B cell (primary cell): Measurements from ENCODE around the gene C16orf54. TPM values are rescaled to one million over a fixed set of nuclear protein-coding genes. Genes with fewer than 3 reads are reported as not detected.
"Not testable (repeated sequence)": the region's sequence is repeated elsewhere in the genome, so short reads cannot be mapped to it uniquely, and the experiment has no call there.

Experiments used
- ATAC-seq: fragments of 200-7000 bp; cut with Tn5 transposase; one replicate; pipeline ENCODE4 v1.10.0; 2021; ENCODE audit warnings: low read depth, mild to moderate bottlenecking, moderate number of reproducible peaks, moderate library complexity
- CTCF ChIA-PET: fragments of 350-600 bp; sonication (Branson Sonifier 250); formaldehyde crosslinking; loops from one replicate; lab custom pipeline; 2021; ENCODE audit warnings: antibody characterized with exemption, inconsistent platforms; lab: Charles Lee
- POLR2A ChIA-PET: fragments of 350-600 bp; sonication (Branson Sonifier 250); formaldehyde crosslinking; loops from one replicate; lab custom pipeline; 2021; ENCODE audit warnings: antibody characterized with exemption; lab: Charles Lee
- DNase-seq: peaks from one replicate; pipeline ENCODE4 v3.0.0; 2013
- H2AFZ ChIP-seq: 2 replicates; pipeline ENCODE4 v1.6.1; 2012; ENCODE audit warnings: mild to moderate bottlenecking, low read depth, low read length; ENCODE audit not compliant: insufficient read depth, poor library complexity, severe bottlenecking
- H3K27ac ChIP-seq, 2 donors: 1 replicate in 1 of 2; 2 replicates in 1 of 2; pipeline ENCODE4 v1.5.1; 2012 to 2013; ENCODE audit warnings: low read length in 2 of 2, mild to moderate bottlenecking in 2 of 2, moderate library complexity in 1 of 2
- H3K27me3 ChIP-seq, 4 experiments: fragments of 200-600 bp in 1 of 4; sonication (generic) in 1 of 4; replicated peaks in 1 of 4; 1 replicate in 2 of 4; 2 replicates in 2 of 4; pipeline versions ENCODE4 v1.6.1 to v1.7.0; 2013 to 2016; ENCODE audit warnings: low read length in 3 of 4, mild to moderate bottlenecking in 2 of 4, mixed read lengths in 1 of 4, moderate library complexity in 1 of 4; ENCODE audit not compliant: insufficient read depth in 4 of 4, control insufficient read depth in 3 of 4; ENCODE audit errors: control extremely low read depth in 1 of 4
- H3K36me3 ChIP-seq, 2 experiments: replicated peaks in 1 of 2; 1 replicate in 1 of 2; 2 replicates in 1 of 2; pipeline versions ENCODE4 v1.6.1 to v1.7.1; 2013; ENCODE audit warnings: low read length in 1 of 2; ENCODE audit not compliant: insufficient read depth in 2 of 2, control insufficient read depth in 1 of 2; ENCODE audit errors: control extremely low read depth in 1 of 2, extremely low read depth in 1 of 2
- H3K4me1 ChIP-seq, 2 donors: fragments of 200-600 bp in 1 of 2; sonication (generic) in 1 of 2; 1 replicate in 1 of 2; 2 replicates in 1 of 2; pipeline versions ENCODE4 v1.5.1 to v1.6.1; 2013 to 2017; ENCODE audit warnings: low read length in 2 of 2; ENCODE audit not compliant: control insufficient read depth in 2 of 2, insufficient read depth in 2 of 2
- H3K4me2 ChIP-seq: replicated peaks from 2 replicates; pipeline ENCODE3; 2012; ENCODE audit warnings: mild to moderate bottlenecking, low read depth, low read length; ENCODE audit not compliant: poor library complexity, severe bottlenecking
- H3K4me3 ChIP-seq, 5 experiments: fragments of 200-600 bp in 1 of 5; sonication (generic) in 1 of 5; 1 replicate in 3 of 5; 2 replicates in 2 of 5; pipeline versions ENCODE4 v1.5.1 to v1.7.0; 2011 to 2016; ENCODE audit warnings: low read length in 4 of 5, mild to moderate bottlenecking in 4 of 5, low read depth in 2 of 5, control low read depth in 1 of 5, moderate library complexity in 1 of 5; ENCODE audit not compliant: insufficient read depth in 1 of 5; ENCODE audit errors: control extremely low read depth in 1 of 5, extremely low read depth in 1 of 5
- H3K79me2 ChIP-seq: fragments of 200-600 bp; sonication (generic); one replicate; pipeline ENCODE4 v1.6.0; 2016; ENCODE audit warnings: low read length; ENCODE audit not compliant: control insufficient read depth, insufficient read depth
- H3K9ac ChIP-seq: fragments of 200-600 bp; sonication (generic); 2 replicates; pipeline ENCODE4 v1.6.1; 2017; ENCODE audit warnings: mild to moderate bottlenecking, low read length, moderate library complexity
- H3K9me3 ChIP-seq, 3 donors: one replicate each; pipeline versions ENCODE4 v1.6.1 to v1.7.1; 2013; ENCODE audit warnings: low read length in 2 of 3; ENCODE audit not compliant: control insufficient read depth in 2 of 3, insufficient read depth in 1 of 3; ENCODE audit errors: control extremely low read depth in 1 of 3
- H4K20me1 ChIP-seq: 2 replicates; pipeline ENCODE4 v1.6.0; 2012; ENCODE audit warnings: mild to moderate bottlenecking, low read length; ENCODE audit not compliant: insufficient read depth, control insufficient read depth, poor library complexity, severe bottlenecking
- H3K27ac Mint-ChIP-seq: one replicate; pipeline ENCODE4 v1.8.0; 2021; ENCODE audit warnings: mixed read lengths
- H3K27me3 Mint-ChIP-seq: one replicate; pipeline ENCODE4 v1.8.0; 2021; ENCODE audit warnings: mixed read lengths
- H3K4me1 Mint-ChIP-seq: one replicate; pipeline ENCODE4 v1.8.0; 2021; ENCODE audit warnings: mixed read lengths
- H3K4me3 Mint-ChIP-seq: one replicate; pipeline ENCODE4 v1.8.0; 2021; ENCODE audit warnings: mixed read lengths
- H3K9me3 Mint-ChIP-seq: one replicate; pipeline ENCODE4 v1.8.0; 2022; ENCODE audit warnings: mixed read lengths; ENCODE audit not compliant: insufficient read depth
- CTCF ChIP-seq: fragments of 200-600 bp; IDR thresholded peaks from one replicate; pipeline ENCODE4 v1.8.0; 2022; ENCODE audit warnings: antibody characterized with exemption, mild to moderate bottlenecking
- EZH2 ChIP-seq: IDR thresholded peaks from 2 replicates; pipeline ENCODE4 v1.6.1; 2012; ENCODE audit warnings: borderline replicate concordance, low read depth, mild to moderate bottlenecking, moderate library complexity, low read length; ENCODE audit not compliant: insufficient read depth, poor library complexity, severe bottlenecking
- WGBS: methylation state at CpG from one replicate; pipeline ENCODE4 v1.1.5; 2013; ENCODE audit warnings: missing lambda C conversion rate; ENCODE audit not compliant: insufficient coverage; 5-methylcytosine and 5-hydroxymethylcytosine counted together
- intact Hi-C: fragments of 100-400 bp; cut with micrococcal nuclease; formaldehyde crosslinking; loops from one replicate; pipeline ENCODE4 v1.10.0; 2022
- polyA plus RNA-seq: library from polyadenylated mRNA; depleted of rRNA; stranded (reverse); fragments of >200 nt; gene quantifications from 2 replicates; pipeline ENCODE4 v1.2.3, GENCODE V29; 2012
- total RNA-seq, 2 donors: library from RNA; stranded (reverse); fragments of 120-200 nt in 1 of 2; gene quantifications; 1 replicate in 1 of 2; 2 replicates in 1 of 2; pipeline versions ENCODE4 v1.2.3 to v1.2.4, GENCODE V29; 2013 to 2022

Gene C16orf54
- total and polyA plus RNA-seq, 2 donors (not counting 1 experiment from before 2014, with no cell fraction given) = 44.0 to 68.3 TPM

- Histone ChIP-seq H3K79me2 (peaks cover 49% of the 10 kb centered on the region), H3K36me3 (peaks cover 2 to 13% of the 10 kb centered on the region in 2 experiments), H3K4me1 (peaks cover 17 to 29% of the 10 kb centered on the region in 2 donors)
- H3K9me3 ChIP-seq, H3K9ac ChIP-seq, H3K9me3 Mint-ChIP-seq, ATAC-seq, H3K4me2 ChIP-seq, H3K4me3 Mint-ChIP-seq, H3K27me3 Mint-ChIP-seq, H4K20me1 ChIP-seq, H2AFZ ChIP-seq, H3K4me3 ChIP-seq, POLR2A ChIA-PET, DNase-seq, H3K27ac ChIP-seq, H3K27me3 ChIP-seq, H3K27ac Mint-ChIP-seq: not testable (repeated sequence)
- H3K4me1 Mint-ChIP-seq = peaks cover 30% of the 10 kb centered on the region
- WGBS = 98% methylated on average over 18 of the region's 18 CpGs
- intact Hi-C loops = loop anchor here (5.0 kb wide), 1 partner anchor 179 kb away; the partner anchor contains the start of gene TAOK2
- CTCF ChIA-PET = interaction anchor here (0.8 kb wide), 1 partner anchor 15 kb away, joined by 4 read pairs; no protein-coding TSS in a partner anchor
Measured at GRCh38 chr16:29793153-29793552, 47.4 kb upstream of the C16orf54 start.

GRCh38 chr16:29791845-29792807 lies 46.3 kb upstream of the C16orf54 start:
- H2AFZ ChIP-seq = peak overlapping the region; percentile 89
- no peak for ATAC-seq
- 85% methylated on average over 7 of the region's 9 CpGs for WGBS
- H3K36me3 ChIP-seq = peaks cover 2 to 3% of the 10 kb centered on the region in 2 experiments
- peak overlapping the region; percentile 56 for H3K27ac Mint-ChIP-seq
- H3K79me2 ChIP-seq = peaks cover 49% of the 10 kb centered on the region
- peak overlapping the region; percentile 99 for H3K4me3 Mint-ChIP-seq
- no peaks in the 10 kb centered on the region for H3K9me3 Mint-ChIP-seq
- H3K27ac ChIP-seq = no peak overlapping the region
- CTCF ChIA-PET = interaction anchor here (1.0 to 2.6 kb wide), 3 partner anchors 15 to 57 kb away, joined by 3 to 15 read pairs (median 3); partner anchors contain the start of gene MAZ
- intact Hi-C loops = loop anchor here (2.0 to 5.0 kb wide), 3 partner anchors 89 to 205 kb away; partner anchors contain the start of genes INO80E and TAOK2
- TF ChIP-seq CTCF = no peak
- no peak for TF ChIP-seq EZH2
- H3K4me1 ChIP-seq = peaks cover 17 to 29% of the 10 kb centered on the region in 2 donors
- DNase-seq = no peak
- peak overlapping the region in 1 of 5 experiments; percentile 80 for H3K4me3 ChIP-seq
- H3K4me2 ChIP-seq = peak overlapping the region; percentile 98
- no peaks in the 10 kb centered on the region for H3K27me3 ChIP-seq
- no peak overlapping the region for H3K9ac ChIP-seq
- H3K4me1 Mint-ChIP-seq = peaks cover 30% of the 10 kb centered on the region
- no peaks in the 10 kb centered on the region for H4K20me1 ChIP-seq
- POLR2A ChIA-PET = interaction anchor here (0.5 kb wide), 1 partner anchor 141 kb away, joined by 6 read pairs; no protein-coding TSS in a partner anchor
- no peaks in the 10 kb centered on the region for H3K9me3 ChIP-seq
- H3K27me3 Mint-ChIP-seq = no peaks in the 10 kb centered on the region
